WTC11 (cell line): ENCODE data around the gene IL17RA. TPM values are rescaled to one million over a fixed set of nuclear protein-coding genes. Genes with fewer than 3 reads are reported as not detected.

Source experiments
- ATAC-seq: fragments of 200-7000 bp; cut with Tn5 transposase; 2 replicates; pipeline ENCODE4 v1.10.0; 2021; ENCODE audit warnings: mild to moderate bottlenecking, moderate library complexity
- CTCF ChIA-PET: fragments of 300-600 bp; sonication (Branson Sonifier 250); formaldehyde crosslinking; loops from one replicate; lab custom pipeline; 2021; ENCODE audit warnings: antibody characterized with exemption; lab: Charles Lee
- POLR2A ChIA-PET: fragments of 350-600 bp; sonication (Branson Sonifier 250); formaldehyde crosslinking; loops from one replicate; lab custom pipeline; 2021; ENCODE audit warnings: antibody characterized with exemption; lab: Charles Lee
- DNase-seq: peaks from one replicate; pipeline ENCODE4 v3.0.0; 2021; ENCODE audit warnings: low spot score
- H3K27ac Mint-ChIP-seq: 2 replicates; pipeline ENCODE4 v1.8.0; 2021; ENCODE audit warnings: mixed read lengths
- H3K27me3 Mint-ChIP-seq: 2 replicates; pipeline ENCODE4 v1.8.0; 2021; ENCODE audit warnings: low read depth, mild to moderate bottlenecking, moderate library complexity, mixed read lengths
- H3K36me3 Mint-ChIP-seq: 2 replicates; pipeline ENCODE4 v1.8.0; 2021; ENCODE audit warnings: mixed read lengths
- H3K4me1 Mint-ChIP-seq: 2 replicates; pipeline ENCODE4 v1.8.0; 2022; ENCODE audit warnings: mixed read lengths
- H3K4me3 Mint-ChIP-seq: 2 replicates; pipeline ENCODE4 v1.8.0; 2021; ENCODE audit warnings: mild to moderate bottlenecking, moderate library complexity, mixed read lengths
- H3K9me3 Mint-ChIP-seq: 2 replicates; pipeline ENCODE4 v1.8.0; 2021; ENCODE audit warnings: mixed read lengths
- AFF4 ChIP-seq: sonication (generic); formaldehyde crosslinking; IDR thresholded peaks from 2 replicates; pipeline ENCODE4 v1.8.1; 2023; ENCODE audit warnings: mild to moderate bottlenecking, missing genetic modification reagents, borderline replicate concordance
- CREM ChIP-seq: sonication (generic); formaldehyde crosslinking; IDR thresholded peaks from 2 replicates; pipeline ENCODE4 v1.8.1; 2022; ENCODE audit warnings: mild to moderate bottlenecking, missing genetic modification reagents, moderate library complexity
- CTCF ChIP-seq: fragments of 200-600 bp; IDR thresholded peaks from 2 replicates; pipeline ENCODE4 v1.8.0; 2022; ENCODE audit warnings: antibody characterized with exemption
- FOXJ3 ChIP-seq: sonication (generic); formaldehyde crosslinking; IDR thresholded peaks from 2 replicates; pipeline ENCODE4 v1.9.0; 2021; ENCODE audit warnings: missing genetic modification reagents, mild to moderate bottlenecking, borderline replicate concordance
- FOXK1 ChIP-seq: sonication (generic); formaldehyde crosslinking; IDR thresholded peaks from 2 replicates; pipeline ENCODE4 v1.8.0; 2022; ENCODE audit warnings: mild to moderate bottlenecking, moderate library complexity, missing genetic modification reagents
- GABPB1 ChIP-seq: sonication (generic); formaldehyde crosslinking; IDR thresholded peaks from 2 replicates; pipeline ENCODE4 v1.8.1; 2023; ENCODE audit warnings: mild to moderate bottlenecking, missing genetic modification reagents
- NFATC4 ChIP-seq: fragments of 250-450 bp; sonication (Bioruptor Pico); IDR thresholded peaks from 2 replicates; pipeline ENCODE4 v1.9.0; 2021; ENCODE audit warnings: mild to moderate bottlenecking
- NFYB ChIP-seq: sonication (generic); formaldehyde crosslinking; conservative IDR thresholded peaks from 2 replicates; pipeline ENCODE4 v1.8.0; 2022; ENCODE audit warnings: low read depth, missing genetic modification reagents
- OVOL2 ChIP-seq: fragments of 250-450 bp; sonication (Bioruptor Pico); IDR thresholded peaks from 2 replicates; pipeline ENCODE4 v1.9.0; 2021; ENCODE audit warnings: mild to moderate bottlenecking, borderline replicate concordance
- RELA ChIP-seq: sonication (generic); formaldehyde crosslinking; IDR thresholded peaks from 2 replicates; pipeline ENCODE4 v1.8.1; 2022; ENCODE audit warnings: missing genetic modification reagents, mild to moderate bottlenecking, borderline replicate concordance
- SMAD4 ChIP-seq: sonication (generic); formaldehyde crosslinking; IDR thresholded peaks from 2 replicates; pipeline ENCODE4 v1.8.0; 2022; ENCODE audit warnings: mild to moderate bottlenecking, missing genetic modification reagents
- ZNF396 ChIP-seq: fragments of 250-450 bp; sonication (Bioruptor Pico); IDR thresholded peaks from 2 replicates; pipeline ENCODE4 v1.8.0; 2021; ENCODE audit warnings: mild to moderate bottlenecking, moderate library complexity, borderline replicate concordance
- ZNF512 ChIP-seq: sonication (generic); formaldehyde crosslinking; IDR thresholded peaks from 2 replicates; pipeline ENCODE4 v1.8.1; 2022; ENCODE audit warnings: missing genetic modification reagents, borderline replicate concordance
- total RNA-seq: library from RNA; stranded (reverse); gene quantifications from 3 replicates; pipeline ENCODE4 v1.2.3, GENCODE V29; 2021
- TF ChIP-seq, protein P1 (sequence below): sonication (generic); formaldehyde crosslinking; IDR thresholded peaks from 2 replicates; pipeline ENCODE4 v1.8.1; 2023; ENCODE audit warnings: mild to moderate bottlenecking, moderate library complexity, missing genetic modification reagents
- TF ChIP-seq, protein P2 (sequence below): sonication (generic); formaldehyde crosslinking; IDR thresholded peaks from 2 replicates; pipeline ENCODE4 v1.8.1; 2022; ENCODE audit warnings: mild to moderate bottlenecking, missing genetic modification reagents, moderate library complexity, borderline replicate concordance
- TF ChIP-seq, protein P3 (sequence below): sonication (generic); formaldehyde crosslinking; IDR thresholded peaks from 2 replicates; pipeline ENCODE4 v1.8.1; 2023; ENCODE audit warnings: mild to moderate bottlenecking, missing genetic modification reagents
- TF ChIP-seq, protein P4 (sequence below): sonication (generic); formaldehyde crosslinking; IDR thresholded peaks from 2 replicates; pipeline ENCODE4 v1.8.0; 2022; ENCODE audit warnings: mild to moderate bottlenecking, missing genetic modification reagents

The IL17RA gene
- total RNA-seq, 1 experiment from 2014 or later: 7.9 TPM

GRCh38 chr22:17093081-17093480 is 8.3 kb downstream of the IL17RA start (continued):
- no peak for TF ChIP-seq AFF4
- TF ChIP-seq CREM (CRISPR knock-in tag): no peak
- TF ChIP-seq, protein P1, sequence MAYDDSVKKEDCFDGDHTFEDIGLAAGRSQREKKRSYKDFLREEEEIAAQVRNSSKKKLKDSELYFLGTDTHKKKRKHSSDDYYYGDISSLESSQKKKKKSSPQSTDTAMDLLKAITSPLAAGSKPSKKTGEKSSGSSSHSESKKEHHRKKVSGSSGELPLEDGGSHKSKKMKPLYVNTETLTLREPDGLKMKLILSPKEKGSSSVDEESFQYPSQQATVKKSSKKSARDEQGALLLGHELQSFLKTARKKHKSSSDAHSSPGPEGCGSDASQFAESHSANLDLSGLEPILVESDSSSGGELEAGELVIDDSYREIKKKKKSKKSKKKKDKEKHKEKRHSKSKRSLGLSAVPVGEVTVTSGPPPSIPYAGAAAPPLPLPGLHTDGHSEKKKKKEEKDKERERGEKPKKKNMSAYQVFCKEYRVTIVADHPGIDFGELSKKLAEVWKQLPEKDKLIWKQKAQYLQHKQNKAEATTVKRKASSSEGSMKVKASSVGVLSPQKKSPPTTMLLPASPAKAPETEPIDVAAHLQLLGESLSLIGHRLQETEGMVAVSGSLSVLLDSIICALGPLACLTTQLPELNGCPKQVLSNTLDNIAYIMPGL: no peak
- no peak for TF ChIP-seq ZNF396 (CRISPR knock-in tag)
- TF ChIP-seq NFATC4: no peak
- TF ChIP-seq SMAD4: no peak
- TF ChIP-seq GABPB1 (CRISPR knock-in tag): no peak
- TF ChIP-seq FOXJ3: no peak
- TF ChIP-seq, protein P2, sequence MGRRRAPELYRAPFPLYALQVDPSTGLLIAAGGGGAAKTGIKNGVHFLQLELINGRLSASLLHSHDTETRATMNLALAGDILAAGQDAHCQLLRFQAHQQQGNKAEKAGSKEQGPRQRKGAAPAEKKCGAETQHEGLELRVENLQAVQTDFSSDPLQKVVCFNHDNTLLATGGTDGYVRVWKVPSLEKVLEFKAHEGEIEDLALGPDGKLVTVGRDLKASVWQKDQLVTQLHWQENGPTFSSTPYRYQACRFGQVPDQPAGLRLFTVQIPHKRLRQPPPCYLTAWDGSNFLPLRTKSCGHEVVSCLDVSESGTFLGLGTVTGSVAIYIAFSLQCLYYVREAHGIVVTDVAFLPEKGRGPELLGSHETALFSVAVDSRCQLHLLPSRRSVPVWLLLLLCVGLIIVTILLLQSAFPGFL (CRISPR knock-in tag): no peak
- TF ChIP-seq ZNF512 (CRISPR knock-in tag): no peak

DNA sequence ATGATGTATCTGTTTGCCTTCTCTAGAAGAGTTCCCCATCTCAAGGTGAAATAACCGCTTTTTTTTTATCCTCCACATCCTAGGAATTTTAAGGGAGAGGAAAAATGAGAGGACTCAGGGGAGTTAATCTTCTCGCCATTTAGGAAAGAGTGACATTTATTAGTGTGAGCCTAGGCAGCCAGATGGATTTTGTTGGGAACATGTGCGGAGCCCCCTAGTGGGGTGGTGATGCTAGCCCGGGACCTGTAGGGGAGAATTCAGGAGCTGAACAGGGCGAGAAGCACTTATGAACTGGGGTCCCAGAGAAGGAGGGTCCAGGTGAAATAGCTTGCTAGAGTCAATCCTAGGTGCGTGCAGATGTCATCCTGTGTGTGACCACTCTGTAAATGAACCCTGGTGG is 10.7 kb downstream of the IL17RA start:
- peaks cover 4% of the 10 kb centered on the region; the same call in 1 of the 2 replicates for H3K36me3 Mint-ChIP-seq
- no peak overlapping the region for H3K27ac Mint-ChIP-seq
- H3K27me3 Mint-ChIP-seq: no peaks in the 10 kb centered on the region
- DNase-seq: peak; percentile 64
- POLR2A ChIA-PET: no interaction called here
- no peak overlapping the region for H3K4me3 Mint-ChIP-seq
- TF ChIP-seq RELA (CRISPR knock-in tag) (no peak), CTCF (peak; percentile 32; the same call in 1 of the 2 replicates), NFYB (no peak), OVOL2 (CRISPR knock-in tag) (no peak), FOXK1 (CRISPR knock-in tag) (no peak)
- TF ChIP-seq, protein P3, sequence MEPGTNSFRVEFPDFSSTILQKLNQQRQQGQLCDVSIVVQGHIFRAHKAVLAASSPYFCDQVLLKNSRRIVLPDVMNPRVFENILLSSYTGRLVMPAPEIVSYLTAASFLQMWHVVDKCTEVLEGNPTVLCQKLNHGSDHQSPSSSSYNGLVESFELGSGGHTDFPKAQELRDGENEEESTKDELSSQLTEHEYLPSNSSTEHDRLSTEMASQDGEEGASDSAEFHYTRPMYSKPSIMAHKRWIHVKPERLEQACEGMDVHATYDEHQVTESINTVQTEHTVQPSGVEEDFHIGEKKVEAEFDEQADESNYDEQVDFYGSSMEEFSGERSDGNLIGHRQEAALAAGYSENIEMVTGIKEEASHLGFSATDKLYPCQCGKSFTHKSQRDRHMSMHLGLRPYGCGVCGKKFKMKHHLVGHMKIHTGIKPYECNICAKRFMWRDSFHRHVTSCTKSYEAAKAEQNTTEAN (CRISPR knock-in tag): no peak
- TF ChIP-seq, protein P4, sequence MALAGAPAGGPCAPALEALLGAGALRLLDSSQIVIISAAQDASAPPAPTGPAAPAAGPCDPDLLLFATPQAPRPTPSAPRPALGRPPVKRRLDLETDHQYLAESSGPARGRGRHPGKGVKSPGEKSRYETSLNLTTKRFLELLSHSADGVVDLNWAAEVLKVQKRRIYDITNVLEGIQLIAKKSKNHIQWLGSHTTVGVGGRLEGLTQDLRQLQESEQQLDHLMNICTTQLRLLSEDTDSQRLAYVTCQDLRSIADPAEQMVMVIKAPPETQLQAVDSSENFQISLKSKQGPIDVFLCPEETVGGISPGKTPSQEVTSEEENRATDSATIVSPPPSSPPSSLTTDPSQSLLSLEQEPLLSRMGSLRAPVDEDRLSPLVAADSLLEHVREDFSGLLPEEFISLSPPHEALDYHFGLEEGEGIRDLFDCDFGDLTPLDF (CRISPR knock-in tag): no peak
- peaks cover 8% of the 10 kb centered on the region for H3K4me1 Mint-ChIP-seq
- CTCF ChIA-PET: interaction anchor here (0.5 to 3.4 kb wide), 34 partner anchors 9 to 647 kb away, joined by 3 to 27 read pairs (median 4); partner anchors contain the start of gene BCL2L13
- ATAC-seq: peak; percentile 82
- no peaks in the 10 kb centered on the region for H3K9me3 Mint-ChIP-seq
